ENCODE results near the gene WNT3. TPM values are rescaled to one million over a fixed set of nuclear protein-coding genes. Genes with fewer than 3 reads are reported as not detected.

WNT3 gene
- total and polyA plus RNA-seq, 3 experiments from 2014 or later: not detected

- Mint-ChIP-seq H3K36me3 (peaks cover 0 to 70% (median 34%) of the 10 kb centered on the region in 3 donors), H3K4me3 (no peak overlapping the region), H3K27ac (peak overlapping the region in 2 of 8 donors; percentile 12 to 51), H3K9me3 (no peaks in the 10 kb centered on the region), H3K4me1 (no peaks in the 10 kb centered on the region), H3K27me3 (peaks cover 0 to 5% of the 10 kb centered on the region in 2 donors)
- no peak for DNase-seq
- H3K27me3 ChIP-seq (ENCODE audit: insufficient read depth, low read length, poor library complexity, severe bottlenecking): no peaks in the 10 kb centered on the region
- no peaks in the 10 kb centered on the region for H3K9me3 ChIP-seq (ENCODE audit: low read length)
- no peak overlapping the region for H3K27ac ChIP-seq (ENCODE audit: low read depth, low read length)
- POLR2A ChIA-PET: no interaction called here
- CTCF ChIA-PET: no interaction called here
- H3K4me3 ChIP-seq (ENCODE audit: low read length): no peak overlapping the region
- H3K36me3 ChIP-seq (ENCODE audit: insufficient read depth, low read length): peaks cover 13% of the 10 kb centered on the region
- no peaks in the 10 kb centered on the region for H3K4me1 ChIP-seq (ENCODE audit: insufficient read depth, low read length)
Observed at GRCh38 chr17:46722662-46723285, 95.7 kb downstream of the WNT3 start.

GRCh38 chr17:46720408-46720807 lies 98.1 kb downstream of the WNT3 start:
- Mint-ChIP-seq H3K4me3 (no peak overlapping the region), H3K27me3 (peaks cover 0 to 5% of the 10 kb centered on the region in 2 donors), H3K9me3 (no peaks in the 10 kb centered on the region), H3K27ac (no peak overlapping the region), H3K36me3 (peaks cover 0 to 58% (median 26%) of the 10 kb centered on the region in 3 donors), H3K4me1 (no peaks in the 10 kb centered on the region)
- H3K4me1 ChIP-seq (ENCODE audit: insufficient read depth, low read length): no peaks in the 10 kb centered on the region
- H3K27me3 ChIP-seq (ENCODE audit: insufficient read depth, low read length, poor library complexity, severe bottlenecking): no peaks in the 10 kb centered on the region
- peaks cover 8% of the 10 kb centered on the region for H3K36me3 ChIP-seq (ENCODE audit: insufficient read depth, low read length)
- H3K9me3 ChIP-seq (ENCODE audit: low read length): no peaks in the 10 kb centered on the region
- CTCF ChIA-PET: no interaction called here
- no peak for DNase-seq
- H3K4me3 ChIP-seq (ENCODE audit: low read length): no peak overlapping the region
- H3K27ac ChIP-seq (ENCODE audit: low read depth, low read length): no peak overlapping the region
- POLR2A ChIA-PET: no interaction called here

GRCh38 chr17:46719891-46720290 lies 98.6 kb downstream of the WNT3 start:
- Mint-ChIP-seq H3K27ac (no peak overlapping the region), H3K4me1 (no peaks in the 10 kb centered on the region), H3K27me3 (peaks cover 0 to 2% of the 10 kb centered on the region in 2 donors), H3K4me3 (no peak overlapping the region), H3K9me3 (no peaks in the 10 kb centered on the region), H3K36me3 (peaks cover 0 to 55% (median 26%) of the 10 kb centered on the region in 3 donors)
- Histone ChIP-seq H3K4me1 (ENCODE audit: insufficient read depth, low read length) (no peaks in the 10 kb centered on the region), H3K4me3 (ENCODE audit: low read length) (no peak overlapping the region), H3K36me3 (ENCODE audit: insufficient read depth, low read length) (peaks cover 8% of the 10 kb centered on the region), H3K27ac (ENCODE audit: low read depth, low read length) (no peak overlapping the region), H3K27me3 (ENCODE audit: insufficient read depth, low read length, poor library complexity, severe bottlenecking) (no peaks in the 10 kb centered on the region), H3K9me3 (ENCODE audit: low read length) (no peaks in the 10 kb centered on the region)
- ChIA-PET CTCF (no interaction called here), POLR2A (no interaction called here)
- no peak for DNase-seq

- Mint-ChIP-seq H3K4me1 (peaks cover 0 to 2% (median 1%) of the 10 kb centered on the region in 3 donors), H3K27ac (no peak overlapping the region), H3K36me3 (peaks cover 0 to 61% (median 23%) of the 10 kb centered on the region in 3 donors), H3K27me3 (peaks cover 0 to 2% of the 10 kb centered on the region in 2 donors), H3K9me3 (no peaks in the 10 kb centered on the region), H3K4me3 (no peak overlapping the region)
- POLR2A ChIA-PET: no interaction called here
- Histone ChIP-seq H3K4me3 (ENCODE audit: low read length) (no peak overlapping the region), H3K9me3 (ENCODE audit: low read length) (no peaks in the 10 kb centered on the region), H3K27ac (ENCODE audit: low read depth, low read length) (no peak overlapping the region), H3K36me3 (ENCODE audit: insufficient read depth, low read length) (peaks cover 6% of the 10 kb centered on the region), H3K27me3 (ENCODE audit: insufficient read depth, low read length, poor library complexity, severe bottlenecking) (no peaks in the 10 kb centered on the region), H3K4me1 (ENCODE audit: insufficient read depth, low read length) (no peaks in the 10 kb centered on the region)
- CTCF ChIA-PET: no interaction called here
- no peak for DNase-seq
Observed at GRCh38 chr17:46717999-46718398, 100.5 kb downstream of the WNT3 start.

Other genes starting within 250 kb of the WNT3 start
- gene ARL17A, start 239.0 kb downstream of the WNT3 start, total RNA-seq: 10 to 100 TPM in 1 of 2 experiments, 1 to 10 TPM in 1; 8.8 to 10.1 TPM
- gene ARL17A, start 239.0 kb downstream of the WNT3 start, polyA plus RNA-seq: 9.6 TPM
- 10 to 100 TPM; 37.7 to 43.0 TPM for gene NSF, start 228.0 kb downstream of the WNT3 start, total RNA-seq
- 22.7 TPM for gene NSF, start 228.0 kb downstream of the WNT3 start, polyA plus RNA-seq
- gene WNT9B, start 32.9 kb upstream of the WNT3 start, total RNA-seq: not detected
- not detected for gene WNT9B, start 32.9 kb upstream of the WNT3 start, polyA plus RNA-seq
- gene GOSR2, start 104.5 kb upstream of the WNT3 start, total RNA-seq: 10 to 100 TPM; 61.1 to 62.4 TPM
- 50.6 TPM for gene GOSR2, start 104.5 kb upstream of the WNT3 start, polyA plus RNA-seq
- not detected for gene RPRML, start 160.6 kb upstream of the WNT3 start, total RNA-seq
- not detected for gene RPRML, start 160.6 kb upstream of the WNT3 start, polyA plus RNA-seq